CD4-positive, alpha-beta T cell treated with Interleukin-2 at 100 ng/mL for 4 hours (primary cell): Measurements from ENCODE around the gene GIMAP1.
"Not testable (repeated sequence)": the region's sequence is repeated elsewhere in the genome, so short reads cannot be mapped to it uniquely, and the experiment has no call there.

Experiments
- DNase-seq: peaks from one replicate; pipeline ENCODE4 v3.0.0-alpha.2; 2020; ENCODE audit warnings: low spot score

The GIMAP1 gene

GRCh38 chr7:150716368-150716767 is at the start of gene GIMAP1:
GIMAP1 (plus strand) TSS chr7:150716613; CDS start chr7:150719048, 2,435 bp downstream.
- DNase-seq, result peak; percentile 85

DNA sequence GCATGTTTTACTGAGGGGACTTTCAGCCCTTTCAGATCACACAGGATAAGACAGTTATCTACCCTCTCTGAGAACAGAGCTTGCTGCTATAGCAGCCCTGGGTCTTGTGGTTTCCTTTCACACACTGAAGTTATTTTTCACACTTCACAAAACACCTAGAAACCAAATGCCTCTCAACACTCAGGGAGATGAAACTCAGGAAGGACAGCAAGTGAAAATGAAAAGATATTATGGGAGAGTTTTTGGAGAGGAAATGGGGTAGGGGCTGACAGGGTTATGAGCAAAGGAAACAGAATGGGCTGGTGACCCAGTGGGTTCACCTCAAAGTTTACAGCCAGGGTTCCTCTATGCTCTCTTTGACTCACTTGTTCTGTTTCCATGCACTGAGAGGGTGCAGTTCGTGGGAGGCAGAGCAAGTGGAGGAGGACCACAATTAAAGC is 47.9 kb upstream of the GIMAP1 start:
- peak; percentile 87 for DNase-seq

- no peak for DNase-seq
These were observed 47.4 kb upstream of the GIMAP1 start for GRCh38 chr7:150668977-150669376.

DNA sequence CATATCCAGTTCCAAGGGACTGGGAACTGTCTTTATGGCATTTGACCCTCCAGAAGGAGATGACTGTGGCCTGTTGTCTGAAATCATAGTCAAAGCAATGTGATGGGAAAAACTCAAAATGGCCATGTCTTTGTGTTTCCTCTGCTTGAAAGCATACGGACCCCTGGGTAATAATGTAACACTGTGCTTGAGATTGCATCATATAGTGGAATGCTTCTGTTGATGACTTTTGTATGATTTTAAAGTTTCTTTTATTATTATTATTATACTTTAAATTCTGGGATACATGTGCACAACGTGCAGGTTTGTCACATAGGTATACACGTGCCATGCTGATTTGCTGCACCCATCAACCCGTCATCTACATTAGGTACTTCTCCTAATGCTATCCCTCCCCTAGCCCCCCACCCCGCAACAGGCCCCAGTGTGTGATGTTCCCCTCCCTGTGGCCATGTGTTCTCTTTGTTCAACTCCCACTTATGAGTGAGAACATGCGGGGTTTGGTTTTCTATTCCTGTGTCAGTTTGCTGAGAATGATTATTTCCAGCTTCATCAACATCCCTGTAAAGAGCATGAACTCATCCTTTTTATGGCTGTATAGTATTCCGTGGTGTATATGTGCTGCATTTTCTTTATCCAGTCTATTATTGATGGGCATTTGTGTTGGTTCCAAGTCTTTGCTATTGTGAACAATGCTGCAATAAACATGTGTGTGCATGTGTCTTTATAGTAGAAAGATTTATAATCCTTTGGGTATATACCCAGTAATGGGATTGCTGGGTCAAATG is 44.4 kb upstream of the GIMAP1 start:
- DNase-seq, result not testable (repeated sequence)

- DNase-seq, result no peak
These were observed 40.7 kb upstream of the GIMAP1 start for GRCh38 chr7:150675714-150676113.

GRCh38 chr7:150676276-150676675 is 40.1 kb upstream of the GIMAP1 start:
- DNase-seq, result peak; percentile 18

- peak; percentile 80 for DNase-seq
These were observed 39.6 kb upstream of the GIMAP1 start for GRCh38 chr7:150676854-150677253.

GRCh38 chr7:150678601-150679000 is 37.8 kb upstream of the GIMAP1 start:
- DNase-seq, result peak; percentile 30

DNA sequence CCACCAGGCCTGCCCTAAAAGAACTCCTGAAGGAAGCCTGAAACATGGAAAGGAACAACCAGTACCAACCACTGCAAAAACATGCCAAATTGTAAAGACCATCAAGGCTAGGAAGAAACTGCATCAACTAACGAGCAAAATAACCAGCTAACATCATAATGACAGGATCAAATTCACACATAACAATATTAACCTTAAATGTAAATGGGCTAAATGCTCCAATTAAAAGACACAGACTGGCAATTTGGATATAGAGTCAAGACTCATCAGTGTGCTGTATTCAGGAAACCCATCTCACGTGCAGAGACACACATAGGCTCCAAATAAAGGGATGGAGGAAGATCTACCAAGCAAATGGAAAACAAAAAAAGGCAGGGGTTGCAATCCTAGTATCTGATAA is 36.0 kb upstream of the GIMAP1 start:
- not testable (repeated sequence) for DNase-seq

DNA sequence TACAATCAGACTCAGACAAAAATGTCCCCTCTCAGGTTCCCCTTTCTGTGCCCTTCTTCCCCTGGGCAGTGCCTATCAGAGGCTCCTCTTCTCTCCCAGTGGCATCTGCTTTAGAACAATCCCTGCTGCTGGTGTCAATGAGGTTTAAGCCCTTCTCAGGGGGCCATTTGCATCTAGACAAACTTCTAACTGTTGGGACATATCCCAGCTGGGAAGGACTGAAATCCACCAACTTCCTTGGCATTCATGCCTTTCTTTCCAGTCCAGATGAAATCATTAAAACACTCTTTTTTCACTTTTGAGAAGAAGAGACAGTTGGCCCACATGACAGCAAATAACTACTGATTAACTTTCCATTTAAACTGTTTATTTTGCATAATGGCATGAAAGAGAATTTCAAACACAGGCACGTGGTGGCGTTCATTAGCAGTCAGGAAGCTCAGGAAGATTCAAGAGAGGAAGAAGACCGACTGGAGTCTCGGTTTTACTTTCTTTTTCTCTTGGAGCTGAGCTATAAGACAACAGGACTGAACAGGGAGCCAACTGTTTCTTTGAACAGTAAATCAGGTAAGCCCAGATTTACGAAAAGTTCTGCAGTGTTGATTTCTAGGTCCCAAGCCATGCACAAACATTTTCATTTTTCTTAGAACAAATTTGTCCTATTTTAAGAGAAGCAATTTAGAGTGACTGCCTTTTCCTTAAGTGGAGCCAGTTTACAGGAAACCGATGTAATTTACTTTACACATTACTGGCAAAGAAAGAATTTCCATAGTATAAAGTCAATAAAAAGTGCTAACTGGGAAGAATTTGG is 31.0 kb upstream of the GIMAP1 start, which contains the start of gene GIMAP2:
Gene GIMAP2 (plus strand): TSS at position 488 of the 811 bp plus-strand sequence. CDS start 1,354 bp downstream, outside the sequence.
- peak; percentile 79 for DNase-seq

DNA sequence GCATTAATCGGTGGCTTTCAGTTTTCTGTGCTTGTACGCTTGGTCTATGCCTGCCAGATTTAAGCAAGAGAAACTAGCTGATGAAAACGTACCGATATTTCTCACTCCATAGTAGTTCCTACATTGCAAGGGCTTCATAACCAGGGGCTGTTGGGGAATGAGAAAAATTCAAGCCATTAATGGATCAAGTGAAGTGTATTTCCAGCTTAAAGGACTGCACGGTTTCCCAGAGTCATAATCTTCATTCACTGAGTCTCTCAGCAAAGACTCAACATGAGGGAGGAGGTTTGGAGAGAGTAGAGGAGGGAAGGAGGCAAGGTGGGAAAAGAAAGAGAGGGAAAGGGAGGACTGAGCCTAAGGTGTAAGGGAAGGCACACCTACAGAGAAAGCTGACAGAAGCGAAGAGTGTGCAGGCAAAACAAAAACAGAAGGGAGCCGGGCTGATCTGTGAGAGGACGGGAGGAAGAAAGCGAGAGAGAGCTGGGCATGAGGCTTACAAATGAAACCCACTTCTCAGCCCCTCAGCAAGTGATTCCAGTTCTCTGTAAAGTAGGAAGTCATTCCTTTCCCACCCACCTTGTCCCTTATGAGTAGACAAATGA is 30.3 kb upstream of the GIMAP1 start:
- DNase-seq, result peak; percentile 40

- no peak for DNase-seq
These were observed 27.8 kb upstream of the GIMAP1 start for GRCh38 chr7:150688630-150689029.

GRCh38 chr7:150695654-150696053 is 20.8 kb upstream of the GIMAP1 start:
- no peak for DNase-seq

DNA sequence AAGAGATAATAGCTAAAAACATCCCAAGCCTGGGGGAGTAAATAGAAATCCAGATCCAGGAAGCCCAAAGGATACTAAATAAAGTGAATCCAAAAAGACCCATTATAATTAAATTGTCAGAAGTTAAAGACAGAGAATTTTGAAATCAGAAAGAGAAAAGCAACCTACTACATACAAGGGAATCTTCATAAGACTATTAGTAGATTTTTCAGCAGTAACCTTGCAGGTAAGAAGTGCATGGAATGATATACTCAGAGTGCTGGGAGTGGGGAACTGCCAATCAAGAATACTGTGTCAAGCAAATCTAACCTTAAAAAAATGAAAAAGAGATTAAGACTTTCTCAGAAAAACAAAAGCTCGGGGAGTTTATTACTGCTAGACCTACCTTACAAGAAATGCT is 13.2 kb upstream of the GIMAP1 start:
- no peak for DNase-seq

DNA sequence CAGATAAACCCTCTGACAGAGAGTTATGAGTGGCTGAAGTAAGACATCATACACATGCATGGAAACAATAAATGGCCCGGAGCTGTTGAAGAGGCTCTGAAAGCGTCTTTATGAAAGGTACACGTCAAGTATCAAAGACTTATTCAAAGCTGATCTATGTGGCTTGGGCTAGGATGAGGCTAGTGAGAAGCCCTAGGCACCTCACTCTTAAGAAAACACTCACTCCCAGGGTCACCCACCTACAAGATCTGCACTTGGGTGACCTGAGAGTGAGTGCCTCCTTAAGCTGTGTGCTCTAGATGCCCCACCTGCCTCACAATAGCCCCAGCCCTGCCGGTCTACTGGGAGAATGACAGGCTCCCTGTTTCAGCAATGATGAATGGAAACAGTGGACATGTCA is 1.1 kb upstream of the GIMAP1 start:
- peak; percentile 27 for DNase-seq

- peak; percentile 49 for DNase-seq
These were observed 675 bp upstream of the GIMAP1 start for GRCh38 chr7:150715738-150716137.

DNA sequence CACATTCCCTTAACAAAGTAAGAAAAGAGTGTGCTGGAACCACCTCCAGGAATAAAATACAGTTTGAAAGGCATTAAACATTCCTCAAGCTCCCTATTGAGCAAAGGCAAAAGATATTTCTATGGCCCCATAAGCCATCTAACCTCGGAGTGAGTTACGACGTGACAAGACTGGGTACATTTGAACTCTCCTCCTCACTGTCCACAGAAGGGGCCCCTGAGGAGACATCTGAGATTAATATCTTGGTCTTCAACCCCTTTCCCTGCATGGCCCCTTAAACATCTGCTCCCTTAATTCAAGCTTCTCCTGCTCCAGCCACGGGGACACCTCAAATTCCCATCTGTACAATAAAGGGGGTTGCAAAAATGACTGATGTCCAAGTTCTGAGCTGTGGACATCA is 526 bp downstream of the GIMAP1 start:
- no peak for DNase-seq

DNA sequence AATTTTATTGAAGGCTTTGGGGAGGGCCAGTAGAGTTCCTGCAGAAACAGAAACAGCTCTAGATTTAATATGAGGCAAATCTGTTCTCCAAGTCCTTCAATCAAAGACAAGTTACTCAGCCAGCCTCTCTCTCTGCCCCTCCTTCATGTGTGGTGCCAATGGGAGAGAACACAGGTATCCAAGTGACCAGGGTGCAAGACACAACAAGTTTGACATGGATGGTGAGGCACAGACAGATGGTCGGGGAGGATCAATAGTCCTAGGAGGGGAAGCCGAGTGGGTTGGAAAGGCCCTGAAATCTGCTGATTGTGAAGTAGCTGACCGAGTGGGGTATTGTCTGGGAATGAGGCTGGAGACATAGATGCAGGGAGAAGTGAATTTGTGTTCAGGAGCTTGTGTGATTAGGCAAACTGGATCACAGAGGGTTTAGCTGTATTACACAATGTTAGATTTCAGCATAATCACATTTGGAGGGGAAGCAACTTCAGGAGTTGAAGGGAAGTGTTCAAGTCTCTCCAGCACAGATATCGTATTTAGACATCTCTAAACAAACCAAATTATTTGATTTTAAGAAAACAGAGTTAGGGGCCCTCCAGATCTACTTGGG is 1.5 kb downstream of the GIMAP1 start:
- DNase-seq, result peak; percentile 61

- DNase-seq, result no peak
These were observed 3.0 kb downstream of the GIMAP1 start for GRCh38 chr7:150719436-150719835.

GRCh38 chr7:150719960-150720891 is 3.8 kb downstream of the GIMAP1 start:
- no peak for DNase-seq

DNA sequence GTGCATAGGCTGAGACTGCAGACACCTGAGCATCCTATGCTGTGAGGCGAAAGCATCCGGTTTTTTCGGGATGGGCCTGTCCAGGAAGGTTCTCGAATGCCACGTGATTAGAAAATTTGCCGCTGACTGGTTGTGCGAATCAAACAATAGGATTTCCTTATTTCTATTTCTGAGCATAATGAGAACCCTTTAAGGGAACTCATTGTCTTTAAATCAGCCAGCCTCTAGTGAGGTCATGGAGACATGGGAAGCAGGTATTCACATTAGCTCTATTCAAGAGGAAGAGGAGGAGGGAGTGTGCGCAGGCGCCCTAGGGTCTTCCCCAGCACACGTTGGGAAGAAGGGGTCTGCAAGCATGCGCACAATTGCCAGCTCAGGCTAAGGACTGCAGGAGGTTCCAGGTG is 5.6 kb downstream of the GIMAP1 start:
- DNase-seq, result no peak
